Measurements from ENCODE around the gene TXNDC5.

The TXNDC5 gene

GRCh38 chr6:7851780-7852179 is 58.8 kb downstream of the TXNDC5 start:
- H3K4me1 ChIP-seq (ENCODE audit: insufficient read depth, low read length, severe bottlenecking): no peaks in the 10 kb centered on the region
- H3K27me3 ChIP-seq (ENCODE audit: insufficient read depth, low read length): no peaks in the 10 kb centered on the region
- H3K9me3 ChIP-seq (ENCODE audit: low read length): peaks cover 6% of the 10 kb centered on the region; the same call in 1 of the 2 replicates
- H3F3A ChIP-seq (ENCODE audit: insufficient read depth, low read length): no peaks in the 10 kb centered on the region
- no peaks in the 10 kb centered on the region for H3K79me2 ChIP-seq (ENCODE audit: insufficient read depth, low read length)
- TF ChIP-seq CTCF (IDR thresholded peaks at IDR 0.05; ENCODE audit: low read length): no peak
- TF ChIP-seq EZH2 (IDR thresholded peaks at IDR 0.05; ENCODE audit: borderline replicate concordance, low read length): no peak
- H3K4me3 ChIP-seq (ENCODE audit: low read depth, low read length, poor library complexity, severe bottlenecking): no peak overlapping the region
- H3K4me2 ChIP-seq (ENCODE audit: low read length): no peak overlapping the region
- H3K9me2 ChIP-seq (ENCODE audit: low read depth, low read length): no peaks in the 10 kb centered on the region
- H3K9ac ChIP-seq (ENCODE audit: low read length): no peak overlapping the region
- no peak overlapping the region for H2AFZ ChIP-seq (ENCODE audit: low read length)
- no peaks in the 10 kb centered on the region for H4K20me1 ChIP-seq (ENCODE audit: insufficient read depth, low read length)
- H3K36me3 ChIP-seq (ENCODE audit: insufficient read depth, low read length): no peaks in the 10 kb centered on the region
- H3K27ac ChIP-seq (ENCODE audit: low read depth, low read length, poor library complexity, severe bottlenecking): no peak overlapping the region

GRCh38 chr6:7848229-7848628 is 62.4 kb downstream of the TXNDC5 start:
- H3K36me3 ChIP-seq (ENCODE audit: insufficient read depth, low read length): no peaks in the 10 kb centered on the region
- TF ChIP-seq EZH2 (IDR thresholded peaks at IDR 0.05; ENCODE audit: borderline replicate concordance, low read length) (no peak), CTCF (IDR thresholded peaks at IDR 0.05; ENCODE audit: low read length) (no peak)
- no peak overlapping the region for H3K27ac ChIP-seq (ENCODE audit: low read depth, low read length, poor library complexity, severe bottlenecking)

GRCh38 chr6:7846966-7847818 is 63.4 kb downstream of the TXNDC5 start:
- TF ChIP-seq EZH2 (IDR thresholded peaks at IDR 0.05; ENCODE audit: borderline replicate concordance, low read length): no peak
- Histone ChIP-seq H3F3A (ENCODE audit: insufficient read depth, low read length) (no peaks in the 10 kb centered on the region), H4K20me1 (ENCODE audit: insufficient read depth, low read length) (no peaks in the 10 kb centered on the region), H3K9ac (ENCODE audit: low read length) (no peak overlapping the region), H2AFZ (ENCODE audit: low read length) (no peak overlapping the region), H3K79me2 (ENCODE audit: insufficient read depth, low read length) (no peaks in the 10 kb centered on the region), H3K27me3 (ENCODE audit: insufficient read depth, low read length) (no peaks in the 10 kb centered on the region), H3K27ac (ENCODE audit: low read depth, low read length, poor library complexity, severe bottlenecking) (no peak overlapping the region), H3K4me1 (ENCODE audit: insufficient read depth, low read length, severe bottlenecking) (no peaks in the 10 kb centered on the region), H3K4me2 (ENCODE audit: low read length) (no peak overlapping the region), H3K9me3 (ENCODE audit: low read length) (peaks cover 5% of the 10 kb centered on the region; the same call in 1 of the 2 replicates), H3K36me3 (ENCODE audit: insufficient read depth, low read length) (no peaks in the 10 kb centered on the region), H3K4me3 (ENCODE audit: low read depth, low read length, poor library complexity, severe bottlenecking) (no peak overlapping the region), H3K9me2 (ENCODE audit: low read depth, low read length) (no peaks in the 10 kb centered on the region)

More at GRCh38 chr6:7848229-7848628, 62.4 kb downstream of the TXNDC5 start:
- Histone ChIP-seq H3K4me3 (ENCODE audit: low read depth, low read length, poor library complexity, severe bottlenecking) (no peak overlapping the region), H3K27me3 (ENCODE audit: insufficient read depth, low read length) (no peaks in the 10 kb centered on the region), H3K9me2 (ENCODE audit: low read depth, low read length) (no peaks in the 10 kb centered on the region), H3K79me2 (ENCODE audit: insufficient read depth, low read length) (no peaks in the 10 kb centered on the region), H3K9me3 (ENCODE audit: low read length) (peaks cover 6% of the 10 kb centered on the region; the same call in 1 of the 2 replicates), H3K4me1 (ENCODE audit: insufficient read depth, low read length, severe bottlenecking) (no peaks in the 10 kb centered on the region), H4K20me1 (ENCODE audit: insufficient read depth, low read length) (no peaks in the 10 kb centered on the region), H2AFZ (ENCODE audit: low read length) (no peak overlapping the region), H3K4me2 (ENCODE audit: low read length) (no peak overlapping the region), H3F3A (ENCODE audit: insufficient read depth, low read length) (no peaks in the 10 kb centered on the region), H3K9ac (ENCODE audit: low read length) (no peak overlapping the region)

All from OCI-LY1 (cell line).